HG03025 (cell line): ENCODE results near the gene STX3.
"Not testable (repeated sequence)": the region's sequence is repeated elsewhere in the genome, so short reads cannot be mapped to it uniquely, and the experiment has no call there.

Experiments
- ATAC-seq: cut with Tn5 transposase; IDR thresholded peaks from one replicate; pipeline ENCODE4 v1.9.1; 2021; ENCODE audit warnings: mild to moderate bottlenecking, moderate library complexity; ENCODE audit not compliant: unreplicated experiment, low FRiP score

Gene STX3

DNA sequence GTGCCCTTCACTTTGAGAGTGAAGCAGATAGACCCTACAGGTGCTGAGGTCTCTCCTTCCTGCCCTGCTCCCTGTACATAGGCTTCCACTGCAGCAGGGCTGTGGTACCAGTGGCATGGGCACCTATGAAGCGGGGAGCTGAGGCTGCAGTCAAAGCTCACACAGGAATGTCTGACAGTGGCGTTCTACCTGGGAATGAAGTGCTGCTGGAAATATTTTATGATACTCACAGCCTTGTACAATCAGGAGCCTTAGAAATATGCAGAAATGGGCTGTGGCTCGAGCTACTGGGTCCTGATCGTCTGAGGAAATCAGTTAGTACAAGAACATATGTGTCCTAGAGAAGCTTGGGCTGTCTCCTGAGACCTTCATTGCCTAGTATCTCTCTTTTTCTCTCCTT lies 30.6 kb downstream of the STX3 start:
- ATAC-seq, result no peak

DNA sequence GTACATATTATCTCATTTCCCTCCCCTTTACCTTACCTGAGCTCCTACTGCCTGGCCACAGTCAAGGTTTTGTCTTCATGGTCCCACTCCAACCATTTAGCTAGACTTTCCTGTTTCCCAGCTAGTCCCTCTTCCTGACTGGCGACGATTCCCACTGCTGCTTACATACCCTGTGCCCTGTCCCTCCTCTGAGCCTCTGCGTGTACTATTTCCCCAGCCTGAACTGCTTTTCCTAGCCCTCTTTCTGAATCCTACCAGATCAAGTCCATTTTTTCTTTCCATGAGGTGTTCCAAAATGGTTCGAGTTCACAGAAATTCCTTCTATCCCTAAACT lies 32.0 kb downstream of the STX3 start:
- ATAC-seq, result no peak

DNA sequence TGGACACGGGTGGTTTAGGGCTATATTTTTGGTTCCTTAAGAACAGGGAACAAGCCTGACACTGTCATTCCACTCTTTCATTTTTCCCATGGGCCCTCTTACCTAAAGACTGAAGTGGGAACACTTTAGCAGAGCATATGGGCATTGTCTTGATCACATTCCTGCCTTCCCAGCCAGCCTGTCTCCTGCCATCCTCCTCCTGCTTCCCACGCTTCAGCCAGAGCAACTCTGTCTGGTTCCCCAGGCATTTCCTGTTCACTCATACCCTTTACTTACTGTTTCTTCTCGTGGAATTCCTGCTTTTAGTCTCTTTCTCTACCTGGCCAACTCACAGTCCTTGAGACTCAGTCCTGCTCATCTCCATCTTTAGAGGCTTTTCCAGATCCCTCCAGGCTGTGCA lies 32.6 kb downstream of the STX3 start:
- no peak for ATAC-seq

DNA sequence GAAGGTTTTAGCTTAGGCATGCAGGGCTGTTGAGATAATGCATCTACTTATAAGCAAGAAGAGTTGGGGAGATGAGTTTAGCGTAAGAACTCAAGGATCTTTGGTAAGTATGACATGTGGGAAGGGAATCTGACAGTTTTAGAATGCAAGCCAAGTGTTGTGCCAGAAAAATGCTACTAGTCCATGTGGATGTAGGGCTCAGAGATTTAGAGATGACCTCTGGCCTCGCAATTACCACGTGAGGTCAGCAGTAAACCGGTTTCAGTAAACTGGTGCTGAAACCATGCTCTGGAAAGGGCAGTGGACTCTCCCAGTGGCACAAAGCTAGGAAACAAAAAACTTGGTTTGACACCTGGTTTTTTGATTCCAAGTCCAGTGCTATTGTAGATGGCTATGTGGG lies 36.5 kb downstream of the STX3 start:
- ATAC-seq, result no peak

DNA sequence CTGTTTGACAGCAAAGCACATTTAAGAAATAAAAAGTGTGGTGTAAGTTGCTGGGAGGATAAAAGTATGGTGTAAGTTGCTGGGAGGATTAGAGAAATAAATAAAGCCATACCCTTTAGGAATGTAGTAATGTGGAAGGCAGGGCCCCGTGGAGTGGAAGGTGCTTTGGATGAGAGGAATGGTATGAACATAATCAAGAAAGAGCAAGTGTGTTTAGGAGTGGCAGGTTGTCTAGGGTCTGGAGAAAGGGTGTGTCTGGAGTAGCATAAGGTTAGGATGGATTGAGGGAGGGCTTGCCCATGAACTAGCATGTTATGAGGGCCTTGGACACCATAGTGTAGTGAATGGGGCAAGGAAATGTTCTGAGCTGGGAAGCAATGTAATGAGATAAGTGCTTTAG lies 37.3 kb downstream of the STX3 start:
- no peak for ATAC-seq

DNA sequence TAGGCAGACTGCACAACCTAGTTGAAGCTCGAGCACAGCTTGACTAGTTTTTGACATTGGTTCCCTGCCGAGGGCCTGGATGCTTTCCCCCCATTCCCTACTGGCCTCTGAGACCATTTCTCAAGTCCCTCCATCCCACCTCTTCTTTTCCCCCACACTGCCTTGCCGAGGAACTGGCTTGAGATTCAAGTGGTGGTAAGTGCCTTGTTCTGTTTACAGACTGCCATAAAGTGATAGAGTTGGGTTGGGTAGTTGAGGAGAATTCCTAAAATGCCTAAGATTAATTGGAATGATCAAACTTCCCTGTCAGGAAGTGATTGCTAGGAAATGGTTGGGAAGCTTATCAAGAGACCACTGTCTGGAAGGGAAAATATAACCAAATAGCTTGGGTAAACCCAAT lies 39.2 kb downstream of the STX3 start:
- no peak for ATAC-seq

DNA sequence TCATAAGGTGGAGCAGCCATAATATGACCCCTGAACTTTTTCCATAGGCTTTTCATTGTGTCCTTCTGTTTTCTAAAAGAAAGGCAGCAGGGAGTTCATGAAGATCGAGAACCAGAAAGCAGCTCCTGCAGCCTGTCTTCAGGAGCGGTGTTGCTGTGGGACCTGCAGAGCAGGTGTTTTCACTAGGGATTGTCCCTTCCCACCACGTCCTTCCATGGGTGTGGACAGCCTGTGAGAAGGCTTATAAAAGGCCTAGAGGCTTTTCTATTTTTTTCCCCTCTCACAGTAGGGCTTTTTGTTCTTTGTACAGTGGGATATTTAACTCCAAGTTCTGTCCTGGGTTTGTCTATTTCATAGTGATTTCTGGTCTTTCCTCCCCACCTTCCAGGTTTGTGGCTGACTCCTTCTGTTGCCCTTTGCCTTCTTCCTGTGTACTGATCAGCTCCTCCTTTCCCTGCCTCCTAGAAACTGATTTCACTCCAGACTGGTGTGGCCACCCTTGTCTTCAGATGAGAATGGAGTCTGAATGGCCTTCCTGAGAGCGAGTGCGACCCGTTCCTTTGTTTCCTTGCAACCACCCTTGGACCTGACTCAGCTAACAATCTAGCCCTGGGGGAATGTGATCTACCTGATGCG lies 45.3 kb downstream of the STX3 start:
- no peak for ATAC-seq

DNA sequence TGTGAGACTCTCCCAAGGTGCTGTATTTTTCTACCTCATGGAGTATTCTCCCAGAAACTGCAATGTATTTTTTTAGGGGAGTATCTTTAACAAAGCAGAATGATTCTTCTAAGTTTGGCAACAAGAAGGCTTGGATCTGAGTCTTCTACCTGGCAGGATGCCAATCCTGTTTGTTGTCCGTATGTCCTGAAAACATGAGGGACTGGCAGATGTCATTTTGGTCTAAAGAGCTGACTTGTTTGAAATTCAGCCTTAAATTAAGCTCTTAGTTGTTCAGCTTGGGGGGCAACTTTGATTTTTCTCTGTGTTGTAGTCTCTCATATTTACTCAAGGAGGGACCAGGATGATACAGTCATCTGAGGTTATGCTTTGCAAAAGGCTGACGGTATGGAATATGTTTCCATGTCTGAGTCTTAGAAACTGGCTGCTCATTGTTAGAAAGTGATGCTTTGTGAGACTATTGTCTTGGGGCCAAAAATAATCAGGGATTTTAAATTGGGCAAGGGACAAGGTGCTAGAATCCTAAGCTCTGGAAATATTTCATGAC lies 46.1 kb downstream of the STX3 start:
- no peak for ATAC-seq

DNA sequence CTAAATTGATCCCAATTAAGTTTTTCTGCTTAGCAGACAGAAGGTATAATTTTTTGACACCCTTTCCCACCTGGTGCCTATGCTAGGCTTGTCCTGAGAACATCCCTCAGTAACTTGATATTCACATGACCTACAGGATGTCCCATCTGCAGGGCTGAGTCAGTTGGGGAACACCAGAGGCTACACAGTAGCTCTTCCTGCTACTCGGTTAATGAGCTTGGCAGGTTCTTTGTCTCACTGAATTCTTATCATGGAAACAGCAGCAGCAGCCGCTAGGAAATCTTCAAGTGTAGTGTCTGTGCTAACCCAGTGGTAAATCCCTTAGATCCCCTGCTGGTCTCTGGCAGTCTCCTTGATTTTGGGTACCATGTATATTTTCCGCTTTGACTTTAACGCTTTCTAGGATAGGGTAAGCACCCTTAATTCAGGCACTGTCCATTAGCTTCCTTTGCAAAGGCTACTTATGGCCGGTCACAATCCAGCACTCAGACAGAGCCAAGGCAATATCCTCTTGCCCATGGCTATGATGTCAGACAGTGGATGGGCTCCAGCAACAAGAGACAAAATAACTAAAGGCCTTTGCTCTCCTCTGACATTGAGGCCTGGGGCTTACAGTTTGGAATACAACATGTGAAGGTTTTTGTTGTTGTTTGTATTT lies 46.9 kb downstream of the STX3 start:
- ATAC-seq, result peak; percentile 17

DNA sequence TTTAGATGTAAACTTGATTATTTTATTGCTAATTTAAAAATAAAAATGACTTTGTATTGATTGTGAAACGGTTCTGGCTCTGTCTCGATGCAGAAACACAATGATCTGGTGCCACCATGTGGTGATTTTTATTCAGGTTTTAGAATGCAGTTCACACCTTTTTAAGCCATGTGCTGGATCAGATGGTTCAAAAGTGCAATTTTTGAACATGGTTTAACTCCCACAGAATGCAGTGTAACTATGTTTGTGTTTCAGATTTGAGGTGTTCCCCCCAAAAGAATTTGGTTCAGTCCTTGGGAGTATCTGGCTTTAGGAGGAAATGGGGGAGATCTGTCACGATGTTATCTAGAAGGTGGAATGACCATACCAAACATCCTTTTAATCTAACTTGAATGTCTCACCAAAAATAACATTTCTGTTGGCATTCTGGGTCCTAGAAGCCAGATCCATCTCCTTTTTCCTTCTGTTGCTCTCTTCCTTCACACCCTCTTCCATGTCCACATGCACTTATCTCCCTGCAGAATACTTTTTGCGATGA lies 47.5 kb downstream of the STX3 start:
- ATAC-seq, result peak; percentile 52

DNA sequence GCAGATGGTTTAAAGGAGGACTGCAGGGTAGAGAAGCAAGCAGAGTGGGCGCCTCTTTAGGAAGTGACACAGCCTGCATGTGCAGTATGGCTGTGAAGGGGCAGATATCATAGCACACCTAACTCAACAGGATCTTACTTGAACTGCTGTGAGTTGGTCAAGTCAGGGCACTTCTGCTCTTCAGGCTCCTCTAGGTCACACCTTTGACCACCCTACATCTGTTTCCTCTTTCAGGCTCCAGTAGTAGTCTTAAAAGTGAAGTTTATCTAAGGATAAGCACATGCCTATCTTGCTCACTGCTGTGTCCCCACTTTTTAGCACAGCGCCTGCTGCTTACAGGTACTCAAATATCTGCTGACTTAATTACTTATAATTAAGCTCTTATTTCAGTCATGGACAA lies 48.9 kb downstream of the STX3 start:
- ATAC-seq, result no peak

DNA sequence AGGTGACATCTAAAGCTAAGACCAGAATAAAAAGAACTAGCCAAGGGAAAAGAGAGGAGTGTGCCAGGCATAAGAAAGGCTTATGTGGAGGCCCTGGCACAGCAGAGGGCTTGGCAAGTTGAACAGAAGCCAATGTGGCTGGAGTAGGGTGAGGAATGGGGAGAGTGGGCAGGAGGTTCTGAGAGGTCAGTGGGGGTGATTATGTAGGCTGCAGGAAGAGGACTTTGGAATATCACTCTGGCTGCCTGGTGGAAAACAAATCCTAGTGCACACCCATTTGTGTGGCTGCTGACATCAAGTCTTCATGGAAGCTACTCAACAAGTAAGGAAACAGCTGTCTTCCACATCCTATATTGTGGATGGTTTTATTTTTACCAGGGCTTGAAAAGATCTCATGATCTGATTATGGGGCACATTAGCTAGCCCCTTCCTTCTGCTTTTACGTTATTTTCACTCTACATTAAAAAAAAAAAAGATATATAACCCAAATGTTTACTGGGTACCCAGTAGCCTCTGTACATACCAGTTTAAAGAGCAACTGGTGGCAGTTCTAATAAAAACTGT lies 52.0 kb downstream of the STX3 start:
- ATAC-seq, result no peak

DNA sequence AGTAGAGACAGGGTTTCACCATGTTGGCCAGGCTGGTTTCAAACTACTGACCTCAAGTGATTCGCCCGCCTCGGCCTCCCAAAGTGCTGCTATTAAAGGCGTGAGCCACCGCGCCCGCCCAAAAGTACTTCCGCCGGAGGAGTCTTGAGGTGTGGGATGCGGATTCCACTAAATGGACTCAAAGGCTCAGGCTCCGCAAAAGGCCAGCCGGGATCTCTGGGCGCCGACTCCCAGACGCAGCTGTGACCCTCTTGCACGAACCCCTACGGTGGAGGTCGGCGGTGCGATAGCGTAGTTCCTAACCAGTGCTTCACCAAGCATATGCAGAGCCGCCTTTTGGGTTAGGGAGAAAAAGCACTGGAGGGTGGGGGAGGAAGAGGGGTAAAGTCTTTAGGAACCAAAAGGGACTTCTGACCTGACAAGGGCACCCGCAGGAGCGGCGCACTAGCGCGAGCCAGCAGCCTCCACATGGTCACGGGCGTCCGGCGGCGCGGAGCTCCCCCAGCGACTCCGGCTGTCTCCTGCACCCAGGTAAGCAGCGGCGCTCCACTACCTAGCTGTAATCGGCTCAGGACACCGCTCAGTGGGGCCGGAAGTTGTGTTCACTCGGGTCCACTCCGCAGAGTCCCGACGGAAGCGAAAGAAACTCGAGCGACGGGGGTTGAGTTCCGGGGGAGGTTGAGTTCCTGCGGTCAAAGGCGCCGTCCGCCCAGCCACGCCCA lies 55.2 kb downstream of the STX3 start, which contains the start of gene MRPL16:
TSS of gene MRPL16 (minus strand) at position 590 of the 722 bp plus-strand sequence. CDS start at position 470, 120 bp downstream.
- ATAC-seq, result peak; percentile 98

DNA sequence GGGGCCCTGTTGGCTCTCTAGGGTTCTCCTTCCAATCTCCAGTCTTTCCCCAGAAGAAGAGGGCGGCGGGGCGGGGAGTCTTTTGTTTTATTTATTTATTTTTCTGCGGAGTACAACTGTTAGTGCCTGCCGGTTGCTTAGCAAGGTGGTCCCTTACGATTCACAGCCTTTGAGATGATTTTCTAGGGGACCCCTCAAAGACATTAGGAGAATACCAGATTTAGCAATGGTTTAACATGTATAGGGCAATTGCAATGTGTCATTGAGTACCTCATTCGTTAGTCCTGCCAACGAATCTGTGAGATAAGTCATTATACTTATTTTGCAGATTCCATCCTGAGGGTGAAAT lies 55.7 kb downstream of the STX3 start:
- no peak for ATAC-seq

DNA sequence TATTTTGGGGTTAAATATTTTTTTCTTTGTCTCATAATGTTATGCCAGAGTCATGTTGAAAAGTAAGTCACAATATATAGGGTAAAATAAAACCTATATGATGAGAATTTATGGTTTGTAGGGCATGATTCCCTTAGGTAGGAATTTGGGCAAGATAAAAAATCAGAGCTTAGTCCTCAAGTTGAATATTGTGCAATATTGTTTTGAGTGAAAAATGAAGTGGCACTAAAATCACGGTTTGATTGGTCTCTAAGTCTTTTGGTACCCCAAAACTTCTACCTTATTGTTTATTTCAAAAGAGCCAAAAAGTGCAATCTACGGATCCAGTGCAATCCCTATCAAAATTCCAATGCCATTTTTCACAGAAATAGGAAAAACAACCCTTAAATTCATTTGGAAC lies 57.0 kb downstream of the STX3 start:
- no peak for ATAC-seq

DNA sequence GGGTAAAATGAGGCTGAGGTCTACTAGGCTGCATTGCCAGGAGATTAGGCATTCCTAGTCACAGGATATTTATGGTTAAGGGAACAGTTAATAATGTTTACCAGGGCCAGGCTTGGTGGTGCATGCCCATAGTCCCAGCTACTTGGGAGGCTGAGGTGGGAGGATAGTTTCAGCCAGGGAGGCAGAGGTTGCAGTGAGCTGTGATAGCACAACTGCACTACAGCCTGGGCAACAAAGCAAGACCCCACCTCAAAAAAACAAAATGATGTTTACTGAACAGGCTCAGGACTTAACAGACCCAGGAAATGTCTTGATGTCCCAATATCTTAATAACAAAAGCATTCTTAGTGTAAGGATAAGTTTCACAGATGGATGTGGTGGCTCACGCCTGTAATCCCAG lies 58.2 kb downstream of the STX3 start:
- ATAC-seq, result no peak

DNA sequence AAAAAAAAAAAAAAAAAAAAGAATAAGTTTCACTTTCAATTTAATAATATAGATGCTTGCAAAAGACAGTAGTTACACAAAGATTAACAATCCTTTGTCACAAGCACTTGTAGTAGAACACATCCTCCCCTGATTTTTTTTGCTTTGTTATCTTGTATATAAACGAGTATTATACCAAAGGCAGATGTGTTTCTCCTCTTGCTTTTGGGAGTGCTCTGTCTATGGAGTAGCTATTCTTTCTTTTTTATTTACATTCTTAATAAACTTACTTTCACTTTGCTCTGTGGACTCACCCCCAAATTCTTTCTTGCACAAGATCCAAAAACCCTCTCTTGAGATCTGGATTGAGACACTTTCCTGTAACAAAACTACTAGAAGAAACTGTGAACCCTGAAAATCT lies 58.8 kb downstream of the STX3 start:
- no peak for ATAC-seq

DNA sequence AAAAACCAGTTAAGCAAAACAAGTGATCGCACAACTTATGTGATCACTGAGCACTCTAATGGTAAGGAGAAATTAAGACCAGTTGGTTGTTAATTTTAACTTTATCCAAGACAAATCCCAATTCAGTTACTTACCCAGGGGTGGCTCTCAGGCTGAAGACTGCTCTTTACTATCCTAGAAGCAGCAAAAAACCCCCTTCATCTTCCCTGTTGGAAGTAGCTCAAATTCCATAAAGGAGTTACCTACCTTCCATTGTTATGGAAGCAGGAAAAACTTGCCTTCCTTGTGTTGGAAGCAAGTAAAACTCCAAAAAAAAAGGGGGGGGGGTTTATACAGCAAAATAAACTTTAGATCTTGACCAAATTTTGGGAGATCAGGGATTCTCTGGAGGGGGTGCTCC lies 60.6 kb downstream of the STX3 start:
- no peak for ATAC-seq

DNA sequence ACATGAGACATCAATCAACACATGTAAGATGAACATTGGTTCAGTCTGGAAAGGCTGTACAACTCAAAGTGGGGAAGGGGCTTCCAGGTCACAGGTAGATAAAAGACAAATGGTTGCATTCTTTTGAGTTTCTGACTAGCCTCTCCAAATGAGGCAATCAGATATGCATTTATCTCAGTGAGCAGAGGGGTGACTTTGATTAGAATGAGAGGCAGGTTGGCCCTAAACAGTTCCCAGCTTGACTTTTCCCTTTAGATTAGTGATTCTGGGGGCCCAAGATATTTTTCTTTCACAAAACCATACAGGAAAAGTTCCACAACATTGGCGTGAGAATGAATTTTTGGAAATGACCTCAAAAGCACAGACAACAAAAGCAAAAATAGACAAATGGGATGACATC lies 61.3 kb downstream of the STX3 start:
- not testable (repeated sequence) for ATAC-seq

DNA sequence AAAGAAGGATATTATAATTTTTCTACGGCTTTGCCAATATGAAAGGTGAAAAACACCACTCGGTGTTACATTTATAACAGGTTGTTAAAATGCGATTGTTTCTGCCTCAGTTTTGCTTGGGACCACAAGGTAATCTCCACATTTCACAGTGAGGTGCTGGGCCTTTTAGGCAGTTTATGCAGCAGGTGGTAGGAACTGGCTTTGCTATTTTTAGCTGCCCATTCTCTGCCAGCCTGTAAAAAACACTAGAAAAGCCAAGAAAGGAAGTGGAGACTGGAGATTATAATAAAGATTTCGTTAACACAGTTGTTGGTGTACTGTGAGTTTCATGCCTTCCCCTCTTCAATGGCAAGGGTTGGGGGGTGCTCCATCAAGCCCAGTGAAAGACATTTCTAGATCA lies 63.4 kb downstream of the STX3 start:
- no peak for ATAC-seq

DNA sequence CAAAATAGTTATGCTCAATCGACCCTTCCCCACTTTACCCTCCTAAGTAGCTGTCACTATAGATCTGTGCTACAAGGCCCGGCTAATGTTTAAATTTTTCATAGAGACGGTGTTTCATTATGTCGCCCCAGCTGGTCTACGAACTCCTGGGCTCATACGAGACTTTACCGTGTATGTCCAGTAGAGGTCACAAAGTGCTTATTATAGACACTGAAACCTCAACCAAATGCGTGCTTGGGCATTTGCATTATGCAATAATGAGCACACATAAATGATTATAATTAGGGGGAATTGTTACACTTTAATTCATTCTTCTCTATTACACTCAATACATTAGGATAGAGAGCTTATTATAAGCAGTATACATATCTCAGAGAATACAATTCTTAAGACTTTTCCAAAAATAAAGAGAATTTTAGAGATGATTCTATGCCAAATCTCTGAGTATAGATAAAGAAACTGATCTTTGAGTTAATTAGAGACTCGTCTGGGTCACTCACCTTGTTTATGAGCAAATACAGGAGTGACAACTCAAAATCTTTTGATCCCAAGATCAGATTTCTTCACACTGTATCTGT lies 67.9 kb downstream of the STX3 start:
- ATAC-seq, result peak; percentile 64
